ENCODE measurements around the gene B3GALT4. TPM values are rescaled to one million over a fixed set of nuclear protein-coding genes. Genes with fewer than 3 reads are reported as not detected.

Gene B3GALT4
- total RNA-seq, 3 donors from 2014 or later: 8.2 to 15.0 (median 11.1) TPM

DNA sequence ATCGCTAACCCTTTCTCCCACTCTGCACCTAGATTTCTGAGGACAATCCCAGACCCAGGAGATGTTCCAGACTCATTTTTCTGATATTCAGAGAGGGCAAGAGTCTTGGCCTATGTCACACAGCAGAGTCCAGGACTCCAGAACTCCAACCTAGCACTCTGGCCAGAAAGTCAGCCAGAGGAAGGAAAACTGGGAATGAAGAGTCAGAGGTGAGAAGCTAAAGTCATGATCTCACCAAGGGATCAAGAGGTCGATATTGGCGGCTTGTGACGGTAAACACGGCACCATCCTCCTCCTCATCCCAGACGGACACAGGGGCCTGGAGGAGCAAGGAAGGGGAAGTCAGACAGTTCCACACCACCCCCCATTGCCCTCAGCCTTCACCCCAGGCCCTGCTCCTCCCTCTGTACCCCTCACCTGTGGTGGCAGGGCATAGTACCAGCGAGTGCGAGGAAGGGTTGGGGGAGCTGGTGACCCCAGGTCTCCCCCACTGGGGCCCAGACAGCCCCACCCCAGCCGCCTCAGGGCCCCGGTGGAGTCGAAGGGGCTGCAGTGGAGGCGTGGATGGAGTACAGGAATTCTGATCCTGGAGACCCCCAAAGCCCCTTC, 20.0 kb downstream of the B3GALT4 start:
- TF ChIP-seq, protein P1, sequence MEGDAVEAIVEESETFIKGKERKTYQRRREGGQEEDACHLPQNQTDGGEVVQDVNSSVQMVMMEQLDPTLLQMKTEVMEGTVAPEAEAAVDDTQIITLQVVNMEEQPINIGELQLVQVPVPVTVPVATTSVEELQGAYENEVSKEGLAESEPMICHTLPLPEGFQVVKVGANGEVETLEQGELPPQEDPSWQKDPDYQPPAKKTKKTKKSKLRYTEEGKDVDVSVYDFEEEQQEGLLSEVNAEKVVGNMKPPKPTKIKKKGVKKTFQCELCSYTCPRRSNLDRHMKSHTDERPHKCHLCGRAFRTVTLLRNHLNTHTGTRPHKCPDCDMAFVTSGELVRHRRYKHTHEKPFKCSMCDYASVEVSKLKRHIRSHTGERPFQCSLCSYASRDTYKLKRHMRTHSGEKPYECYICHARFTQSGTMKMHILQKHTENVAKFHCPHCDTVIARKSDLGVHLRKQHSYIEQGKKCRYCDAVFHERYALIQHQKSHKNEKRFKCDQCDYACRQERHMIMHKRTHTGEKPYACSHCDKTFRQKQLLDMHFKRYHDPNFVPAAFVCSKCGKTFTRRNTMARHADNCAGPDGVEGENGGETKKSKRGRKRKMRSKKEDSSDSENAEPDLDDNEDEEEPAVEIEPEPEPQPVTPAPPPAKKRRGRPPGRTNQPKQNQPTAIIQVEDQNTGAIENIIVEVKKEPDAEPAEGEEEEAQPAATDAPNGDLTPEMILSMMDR (IDR thresholded peaks at IDR 0.05): no peak
- TF ChIP-seq POLR2A (IDR thresholded peaks at IDR 0.05): no peak
- TF ChIP-seq POLR2AphosphoS5 (IDR thresholded peaks at IDR 0.05): no peak
- DNase-seq (ENCODE audit: low spot score in 2 of 2): no peak
- peak overlapping the region; percentile 79 to 91 (median 87) for H3K4me3 ChIP-seq
- intact Hi-C loops (cut with DNase I; ENCODE audit: low total_unique reads): no loop called here
- no peaks in the 10 kb centered on the region for H3K9me3 ChIP-seq
- peaks cover 0 to 6% of the 10 kb centered on the region in 2 donors for H3K4me1 ChIP-seq
- no peaks in the 10 kb centered on the region for H3K27me3 ChIP-seq
- H3K36me3 ChIP-seq: no peaks in the 10 kb centered on the region
- H3K27ac ChIP-seq: peak overlapping the region; percentile 98 to 99

DNA sequence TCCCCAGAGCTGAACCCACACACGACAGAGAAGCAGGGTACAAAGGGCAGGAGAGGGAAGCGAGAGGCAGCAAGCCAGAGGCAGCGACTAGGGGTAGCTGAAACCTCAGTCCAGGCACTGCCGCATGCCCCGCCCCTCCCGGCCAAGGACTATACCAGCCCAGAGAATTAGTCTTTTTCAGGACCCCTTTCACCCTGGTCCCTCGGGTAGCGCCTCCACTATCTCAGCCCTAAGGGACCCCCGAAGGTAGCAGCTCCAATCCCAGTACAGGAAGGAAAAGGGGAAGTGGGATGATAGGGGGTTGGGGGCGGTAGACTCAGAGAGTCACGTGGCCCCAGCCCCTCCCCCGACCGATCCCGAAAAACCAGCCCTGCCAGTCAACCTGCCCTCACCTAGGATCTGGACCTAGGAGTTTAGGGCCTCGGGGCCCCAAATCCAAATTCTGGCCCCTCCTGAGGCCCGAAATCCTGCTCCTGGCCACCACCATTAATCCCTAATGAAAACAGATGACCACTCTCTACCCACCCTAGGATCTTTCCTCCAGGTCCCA, 20.6 kb downstream of the B3GALT4 start:
- TF ChIP-seq, protein P1 (IDR thresholded peaks at IDR 0.05): no peak
- TF ChIP-seq POLR2AphosphoS5 (IDR thresholded peaks at IDR 0.05) (no peak), POLR2A (IDR thresholded peaks at IDR 0.05) (no peak)
- Histone ChIP-seq H3K27me3 (no peaks in the 10 kb centered on the region), H3K9me3 (no peaks in the 10 kb centered on the region), H3K4me3 (peak overlapping the region; percentile 79 to 91 (median 87)), H3K36me3 (no peaks in the 10 kb centered on the region), H3K4me1 (peaks cover 0 to 6% of the 10 kb centered on the region in 2 donors), H3K27ac (peak overlapping the region; percentile 98 to 99)
- peak; percentile 80 to 89 for DNase-seq (ENCODE audit: low spot score in 2 of 2)
- intact Hi-C loops (cut with DNase I; ENCODE audit: low total_unique reads): no loop called here

DNA sequence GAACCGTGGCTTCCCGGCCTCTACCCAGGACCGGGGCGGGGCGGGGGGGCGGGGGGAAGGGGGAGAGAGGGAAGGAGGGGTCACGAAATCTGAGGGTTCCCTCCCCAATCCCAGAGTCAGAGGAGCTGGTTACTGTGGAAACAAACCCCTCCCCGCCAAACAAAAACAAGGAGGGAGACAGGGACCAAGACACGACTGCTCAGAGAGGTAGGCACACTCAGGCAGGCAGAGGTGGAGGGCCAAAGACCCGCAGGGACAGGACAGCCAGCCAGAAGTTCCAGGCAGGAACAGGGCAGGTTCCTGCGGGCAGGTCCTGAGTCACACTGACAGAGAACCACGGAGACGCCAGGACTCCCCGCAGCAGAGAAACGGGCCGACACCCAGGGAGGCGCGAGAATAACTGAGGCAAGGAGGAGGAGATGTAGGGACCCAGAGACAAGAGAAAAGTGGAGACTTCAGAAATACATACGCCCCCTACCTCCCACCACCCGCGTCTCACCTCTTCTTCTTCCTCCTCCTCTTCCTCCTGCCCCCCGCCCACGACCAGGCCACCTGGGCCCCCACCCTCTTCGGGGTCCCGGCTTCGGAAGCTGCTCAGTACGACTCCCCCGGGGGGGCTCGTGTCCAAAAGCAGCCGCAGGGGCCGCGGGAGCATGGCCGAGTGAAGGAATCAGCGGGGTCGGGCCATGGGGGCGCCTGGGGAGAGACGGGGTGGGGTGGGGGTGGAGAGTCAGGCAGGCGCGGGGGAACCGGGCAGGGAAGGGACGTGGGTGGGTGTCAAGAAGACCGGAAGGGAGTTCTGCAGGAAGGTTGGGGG, 21.2 kb downstream of the B3GALT4 start:
- Histone ChIP-seq H3K9me3 (no peaks in the 10 kb centered on the region), H3K27ac (peak overlapping the region; percentile 98 to 99), H3K27me3 (no peaks in the 10 kb centered on the region), H3K36me3 (no peaks in the 10 kb centered on the region), H3K4me3 (peak overlapping the region; percentile 79 to 91 (median 87)), H3K4me1 (peaks cover 0 to 6% of the 10 kb centered on the region in 2 donors)
- peak; percentile 88 to 92 for DNase-seq (ENCODE audit: low spot score in 2 of 2)
- TF ChIP-seq, protein P1 (IDR thresholded peaks at IDR 0.05): no peak
- TF ChIP-seq POLR2A (IDR thresholded peaks at IDR 0.05): peak; percentile 84
- TF ChIP-seq POLR2AphosphoS5 (IDR thresholded peaks at IDR 0.05): peak; percentile 84 to 90 (median 85)
- intact Hi-C loops (cut with DNase I; ENCODE audit: low total_unique reads): no loop called here

DNA sequence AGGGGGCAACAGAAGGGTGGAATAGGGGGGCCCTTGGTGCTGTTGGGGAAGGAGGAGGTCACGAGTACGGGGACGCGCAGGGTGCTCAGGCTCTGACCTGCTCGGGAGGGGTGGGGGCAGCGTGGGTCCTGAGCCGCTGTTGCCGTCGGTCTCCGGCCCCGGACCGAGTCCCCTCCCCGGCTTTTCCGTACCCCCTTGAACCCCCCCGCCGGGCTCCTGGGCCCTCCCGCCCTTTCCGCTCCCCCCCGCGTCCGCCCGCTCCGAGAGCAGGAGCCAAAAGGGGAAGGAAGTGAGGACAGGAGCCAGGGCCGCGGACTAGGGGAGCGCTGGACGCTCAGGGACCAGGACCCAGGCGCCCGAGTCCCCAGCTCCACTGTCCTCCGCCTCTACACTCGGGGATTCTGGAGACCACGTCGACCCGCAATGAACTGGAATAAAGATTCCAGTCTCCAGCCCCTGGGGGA, 21.9 kb downstream of the B3GALT4 start, which contains the start of gene RGL2:
Gene RGL2 (minus strand): TSS at position 170 of the 464 bp plus-strand sequence. CDS start 332 bp downstream, outside the sequence.
- Histone ChIP-seq H3K27ac (peak within 1 kb of the TSS; percentile 98 to 99), H3K4me3 (peak within 1 kb of the TSS; percentile 79 to 91 (median 87)), H3K27me3 (no peaks in the 10 kb centered on the region), H3K36me3 (no peaks in the 10 kb centered on the region), H3K4me1 (peaks cover 0 to 6% of the 10 kb centered on the region in 2 donors), H3K9me3 (no peaks in the 10 kb centered on the region)
- no peak for TF ChIP-seq POLR2AphosphoS5 (IDR thresholded peaks at IDR 0.05)
- peak; percentile 77 to 83 for DNase-seq (ENCODE audit: low spot score in 2 of 2)
- intact Hi-C loops (cut with DNase I; ENCODE audit: low total_unique reads): no loop called here

DNA sequence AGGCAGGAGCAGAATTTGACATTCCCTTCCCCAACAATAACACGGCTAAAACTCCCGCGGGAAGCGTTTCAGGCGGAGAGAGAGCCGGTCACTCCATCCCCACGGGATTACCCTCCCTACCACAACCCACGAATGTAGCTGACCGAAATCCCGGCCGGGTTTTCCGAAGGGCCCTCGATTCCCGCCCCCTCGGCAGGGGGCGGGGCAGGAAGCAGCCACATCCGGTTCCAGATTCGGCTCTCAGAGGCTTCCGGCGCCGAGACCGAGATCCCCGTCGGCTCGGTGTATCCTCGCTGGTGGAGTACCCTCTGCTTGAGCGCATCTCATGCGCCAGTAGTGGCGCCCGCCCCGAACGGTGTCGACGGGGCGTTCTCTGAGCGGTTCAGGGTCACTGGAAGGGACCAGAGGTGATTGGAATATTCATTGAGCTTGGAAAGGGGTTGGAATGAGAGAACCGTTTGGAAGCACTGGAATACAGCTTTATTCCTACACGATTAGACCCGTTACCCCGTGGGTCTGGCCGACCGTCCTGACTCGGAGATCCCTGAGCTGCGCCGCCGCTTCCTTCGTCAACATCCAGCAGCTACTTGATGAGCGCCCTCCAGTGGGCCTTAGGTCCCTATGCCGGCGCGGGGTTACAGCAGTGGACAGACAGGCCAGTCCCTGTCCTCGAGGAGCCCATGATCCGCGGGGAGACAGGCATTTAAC, 22.5 kb downstream of the B3GALT4 start:
- H3K36me3 ChIP-seq: no peaks in the 10 kb centered on the region
- H3K4me1 ChIP-seq: peaks cover 0 to 6% of the 10 kb centered on the region in 2 donors
- peak overlapping the region; percentile 79 to 91 (median 87) for H3K4me3 ChIP-seq
- peak; percentile 86 to 92 for DNase-seq (ENCODE audit: low spot score in 2 of 2)
- H3K27ac ChIP-seq: peak overlapping the region; percentile 98 to 99
- no peaks in the 10 kb centered on the region for H3K9me3 ChIP-seq
- intact Hi-C loops (cut with DNase I; ENCODE audit: low total_unique reads): no loop called here
- no peaks in the 10 kb centered on the region for H3K27me3 ChIP-seq
- TF ChIP-seq POLR2A (IDR thresholded peaks at IDR 0.05): peak; percentile 84
- peak; percentile 91 to 95 (median 92) for TF ChIP-seq POLR2AphosphoS5 (IDR thresholded peaks at IDR 0.05)
- TF ChIP-seq, protein P1 (IDR thresholded peaks at IDR 0.05): peak; percentile 35 to 75 (median 64)

All from breast epithelium (tissue), 4 donors.